OCI-LY3 (cell line): Measurements from ENCODE around the gene CEP250.

ENCODE experiments used
- H2AFZ ChIP-seq: fragments of 200-600, 300-600 bp; shearing (Covaris generic); 2 replicates; pipeline ENCODE4 v1.6.0; 2014; ENCODE audit warnings: antibody characterized with exemption, low read depth, low read length
- H3K27ac ChIP-seq: fragments of 200-600, 300-600 bp; sonication (generic); 2 replicates; pipeline ENCODE4 v1.5.1; 2014; ENCODE audit warnings: mild to moderate bottlenecking, low read length, moderate library complexity, mixed read lengths
- H3K27me3 ChIP-seq: fragments of 200-600, 300-600 bp; sonication (generic); 2 replicates; pipeline ENCODE4 v1.6.1; 2014; ENCODE audit warnings: low read depth, low read length, mixed read lengths
- H3K36me3 ChIP-seq: fragments of 200-600, 300-600 bp; sonication (generic); replicated peaks from 2 replicates; pipeline ENCODE3; 2014; ENCODE audit warnings: low read depth, low read length, mixed read lengths
- H3K4me1 ChIP-seq: fragments of 300-600, 200-600 bp; sonication (generic); 2 replicates; pipeline ENCODE4 v1.6.1; 2014; ENCODE audit warnings: low read length, mixed read lengths
- H3K4me2 ChIP-seq: fragments of 200-600, 300-600 bp; sonication (generic); 2 replicates; pipeline ENCODE4 v1.6.1; 2014; ENCODE audit warnings: low read length, mixed read lengths
- H3K4me3 ChIP-seq: fragments of 300-600, 200-600 bp; sonication (generic); 2 replicates; pipeline ENCODE4 v1.5.1; 2014; ENCODE audit warnings: antibody characterized with exemption, mild to moderate bottlenecking, low read length, moderate library complexity
- H3K79me2 ChIP-seq: fragments of 300-600, 200-600 bp; shearing (Covaris generic); 2 replicates; pipeline ENCODE4 v1.6.1; 2014; ENCODE audit warnings: mild to moderate bottlenecking, low read length, mixed read lengths
- H3K9ac ChIP-seq: fragments of 300-600, 200-600 bp; shearing (Covaris generic); 2 replicates; pipeline ENCODE4 v1.6.0; 2014; ENCODE audit warnings: mild to moderate bottlenecking, low read length, moderate library complexity
- H3K9me3 ChIP-seq: fragments of 200-600, 300-600 bp; shearing (Covaris generic); 2 replicates; pipeline ENCODE4 v1.6.1; 2014; ENCODE audit warnings: low read length, mixed read lengths; ENCODE audit not compliant: insufficient read depth
- H4K20me1 ChIP-seq: fragments of 200-600, 300-600 bp; sonication (generic); 2 replicates; pipeline ENCODE4 v1.6.1; 2016; ENCODE audit warnings: low read length, mixed read lengths; ENCODE audit not compliant: insufficient read depth
- EZH2phosphoT487 ChIP-seq: fragments of 200-600 bp; shearing (Covaris generic); IDR thresholded peaks from 2 replicates; pipeline ENCODE4 v1.6.1; 2018; ENCODE audit warnings: antibody characterized with exemption, mixed run types, low read depth
- TF ChIP-seq, protein P1 (sequence below): fragments of 200-600, 300-600 bp; sonication (generic); IDR thresholded peaks from 2 replicates; pipeline ENCODE4 v1.5.1; 2014; ENCODE audit warnings: antibody characterized with exemption, low read length, low read depth

Gene CEP250

DNA sequence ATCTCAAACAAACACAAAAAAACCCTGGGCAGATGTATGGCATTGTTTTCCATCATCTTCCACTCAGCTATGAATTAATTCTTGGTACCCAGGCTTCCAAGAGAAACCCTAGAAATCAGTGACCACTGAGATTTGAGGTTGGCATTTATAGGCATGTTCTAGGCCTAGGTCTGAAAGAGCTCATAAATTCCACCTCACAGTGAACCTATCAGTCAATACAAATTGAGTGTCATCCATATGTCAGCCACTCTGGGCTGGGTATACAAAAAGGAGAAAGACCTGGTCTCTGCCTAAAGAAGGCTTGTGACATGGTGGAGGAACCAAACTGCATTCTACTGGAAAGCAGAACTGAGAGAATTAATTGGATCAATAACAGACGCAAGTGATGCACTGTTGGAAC, 43.9 kb downstream of the CEP250 start:
- Histone ChIP-seq H3K9me3 (no peaks in the 10 kb centered on the region), H3K9ac (no peak overlapping the region), H2AFZ (no peak overlapping the region), H3K4me2 (no peak overlapping the region), H3K4me3 (no peak overlapping the region), H3K27ac (no peak overlapping the region), H4K20me1 (peaks cover 15% of the 10 kb centered on the region), H3K27me3 (no peaks in the 10 kb centered on the region), H3K4me1 (peaks cover 24% of the 10 kb centered on the region), H3K36me3 (peaks cover 66% of the 10 kb centered on the region), H3K79me2 (no peaks in the 10 kb centered on the region)
- TF ChIP-seq, protein P1, sequence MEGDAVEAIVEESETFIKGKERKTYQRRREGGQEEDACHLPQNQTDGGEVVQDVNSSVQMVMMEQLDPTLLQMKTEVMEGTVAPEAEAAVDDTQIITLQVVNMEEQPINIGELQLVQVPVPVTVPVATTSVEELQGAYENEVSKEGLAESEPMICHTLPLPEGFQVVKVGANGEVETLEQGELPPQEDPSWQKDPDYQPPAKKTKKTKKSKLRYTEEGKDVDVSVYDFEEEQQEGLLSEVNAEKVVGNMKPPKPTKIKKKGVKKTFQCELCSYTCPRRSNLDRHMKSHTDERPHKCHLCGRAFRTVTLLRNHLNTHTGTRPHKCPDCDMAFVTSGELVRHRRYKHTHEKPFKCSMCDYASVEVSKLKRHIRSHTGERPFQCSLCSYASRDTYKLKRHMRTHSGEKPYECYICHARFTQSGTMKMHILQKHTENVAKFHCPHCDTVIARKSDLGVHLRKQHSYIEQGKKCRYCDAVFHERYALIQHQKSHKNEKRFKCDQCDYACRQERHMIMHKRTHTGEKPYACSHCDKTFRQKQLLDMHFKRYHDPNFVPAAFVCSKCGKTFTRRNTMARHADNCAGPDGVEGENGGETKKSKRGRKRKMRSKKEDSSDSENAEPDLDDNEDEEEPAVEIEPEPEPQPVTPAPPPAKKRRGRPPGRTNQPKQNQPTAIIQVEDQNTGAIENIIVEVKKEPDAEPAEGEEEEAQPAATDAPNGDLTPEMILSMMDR = no peak
- TF ChIP-seq EZH2phosphoT487 = no peak

DNA sequence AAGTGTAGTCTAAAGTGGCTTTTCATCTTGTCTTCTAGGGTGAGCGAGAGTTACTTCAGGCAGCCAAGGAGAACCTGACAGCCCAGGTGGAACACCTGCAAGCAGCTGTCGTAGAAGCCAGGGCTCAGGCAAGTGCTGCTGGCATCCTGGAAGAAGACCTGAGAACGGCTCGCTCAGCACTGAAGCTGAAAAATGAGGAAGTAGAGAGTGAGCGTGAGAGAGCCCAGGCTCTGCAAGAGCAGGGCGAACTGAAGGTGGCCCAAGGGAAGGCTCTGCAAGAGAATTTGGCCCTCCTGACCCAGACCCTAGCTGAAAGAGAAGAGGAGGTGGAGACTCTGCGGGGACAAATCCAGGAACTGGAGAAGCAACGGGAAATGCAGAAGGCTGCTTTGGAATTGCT, 47.0 kb downstream of the CEP250 start:
- peaks cover 59% of the 10 kb centered on the region for H3K36me3 ChIP-seq
- H3K9me3 ChIP-seq = no peaks in the 10 kb centered on the region
- no peak for TF ChIP-seq EZH2phosphoT487
- TF ChIP-seq, protein P1 = no peak
- no peaks in the 10 kb centered on the region for H3K79me2 ChIP-seq
- peaks cover 15% of the 10 kb centered on the region for H4K20me1 ChIP-seq
- H3K27me3 ChIP-seq = no peaks in the 10 kb centered on the region
- H3K27ac ChIP-seq = peak overlapping the region; percentile 26
- H3K4me1 ChIP-seq = peaks cover 24% of the 10 kb centered on the region
- no peak overlapping the region for H3K9ac ChIP-seq
- no peak overlapping the region for H2AFZ ChIP-seq
- peak overlapping the region; percentile 43 for H3K4me2 ChIP-seq
- H3K4me3 ChIP-seq = no peak overlapping the region

DNA sequence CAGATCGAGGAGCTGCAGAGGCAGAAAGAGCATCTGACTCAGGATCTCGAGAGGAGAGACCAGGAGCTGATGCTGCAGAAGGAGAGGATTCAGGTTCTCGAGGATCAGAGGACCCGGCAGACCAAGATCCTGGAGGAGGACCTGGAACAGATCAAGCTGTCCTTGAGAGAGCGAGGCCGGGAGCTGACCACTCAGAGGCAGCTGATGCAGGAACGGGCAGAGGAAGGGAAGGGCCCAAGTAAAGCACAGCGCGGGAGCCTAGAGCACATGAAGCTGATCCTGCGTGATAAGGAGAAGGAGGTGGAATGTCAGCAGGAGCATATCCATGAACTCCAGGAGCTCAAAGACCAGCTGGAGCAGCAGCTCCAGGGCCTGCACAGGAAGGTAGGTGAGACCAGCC, 47.9 kb downstream of the CEP250 start:
- Histone ChIP-seq H3K9ac (no peak overlapping the region), H3K36me3 (peaks cover 56% of the 10 kb centered on the region), H3K4me2 (no peak overlapping the region), H4K20me1 (peaks cover 15% of the 10 kb centered on the region), H3K4me3 (no peak overlapping the region), H3K27me3 (no peaks in the 10 kb centered on the region), H3K27ac (no peak overlapping the region), H3K79me2 (no peaks in the 10 kb centered on the region), H3K4me1 (peaks cover 24% of the 10 kb centered on the region), H2AFZ (no peak overlapping the region), H3K9me3 (no peaks in the 10 kb centered on the region)
- TF ChIP-seq, protein P1 = no peak
- TF ChIP-seq EZH2phosphoT487 = no peak

DNA sequence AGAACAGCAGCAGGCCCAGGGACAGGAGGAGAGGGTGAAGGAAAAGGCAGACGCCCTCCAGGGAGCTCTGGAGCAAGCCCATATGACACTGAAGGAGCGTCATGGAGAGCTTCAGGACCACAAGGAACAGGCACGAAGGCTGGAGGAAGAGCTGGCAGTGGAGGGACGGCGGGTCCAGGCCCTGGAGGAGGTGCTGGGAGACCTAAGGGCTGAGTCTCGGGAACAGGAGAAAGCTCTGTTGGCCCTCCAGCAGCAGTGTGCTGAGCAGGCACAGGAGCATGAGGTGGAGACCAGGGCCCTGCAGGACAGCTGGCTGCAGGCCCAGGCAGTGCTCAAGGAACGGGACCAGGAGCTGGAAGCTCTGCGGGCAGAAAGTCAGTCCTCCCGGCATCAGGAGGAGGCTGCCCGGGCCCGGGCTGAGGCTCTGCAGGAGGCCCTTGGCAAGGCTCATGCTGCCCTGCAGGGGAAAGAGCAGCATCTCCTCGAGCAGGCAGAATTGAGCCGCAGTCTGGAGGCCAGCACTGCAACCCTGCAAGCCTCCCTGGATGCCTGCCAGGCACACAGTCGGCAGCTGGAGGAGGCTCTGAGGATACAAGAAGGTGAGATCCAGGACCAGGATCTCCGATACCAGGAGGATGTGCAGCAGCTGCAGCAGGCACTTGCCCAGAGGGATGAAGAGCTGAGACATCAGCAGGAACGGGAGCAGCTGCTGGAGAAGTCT, 48.6 kb downstream of the CEP250 start:
- H3K27ac ChIP-seq = no peak overlapping the region
- H3K4me3 ChIP-seq = no peak overlapping the region
- no peaks in the 10 kb centered on the region for H3K79me2 ChIP-seq
- H2AFZ ChIP-seq = no peak overlapping the region
- H4K20me1 ChIP-seq = peaks cover 15% of the 10 kb centered on the region
- peaks cover 53% of the 10 kb centered on the region for H3K36me3 ChIP-seq
- TF ChIP-seq, protein P1 = no peak
- no peak for TF ChIP-seq EZH2phosphoT487
- no peak overlapping the region for H3K4me2 ChIP-seq
- H3K9ac ChIP-seq = no peak overlapping the region
- no peaks in the 10 kb centered on the region for H3K9me3 ChIP-seq
- H3K27me3 ChIP-seq = no peaks in the 10 kb centered on the region
- H3K4me1 ChIP-seq = peaks cover 24% of the 10 kb centered on the region
